ENCODE results near the gene KDSR. TPM values are rescaled to one million over a fixed set of nuclear protein-coding genes. Genes with fewer than 3 reads are reported as not detected.
A peak's percentile ranks its signal among the peaks of the same experiment; 100 is the strongest.

The KDSR gene
- total RNA-seq, 1 donor from 2014 or later = 31.3 TPM

- intact Hi-C loops (cut with micrococcal nuclease) = loop anchor here (10.0 kb wide), 1 partner anchor 311 kb away; no protein-coding TSS in a partner anchor
- TF ChIP-seq, protein P1, sequence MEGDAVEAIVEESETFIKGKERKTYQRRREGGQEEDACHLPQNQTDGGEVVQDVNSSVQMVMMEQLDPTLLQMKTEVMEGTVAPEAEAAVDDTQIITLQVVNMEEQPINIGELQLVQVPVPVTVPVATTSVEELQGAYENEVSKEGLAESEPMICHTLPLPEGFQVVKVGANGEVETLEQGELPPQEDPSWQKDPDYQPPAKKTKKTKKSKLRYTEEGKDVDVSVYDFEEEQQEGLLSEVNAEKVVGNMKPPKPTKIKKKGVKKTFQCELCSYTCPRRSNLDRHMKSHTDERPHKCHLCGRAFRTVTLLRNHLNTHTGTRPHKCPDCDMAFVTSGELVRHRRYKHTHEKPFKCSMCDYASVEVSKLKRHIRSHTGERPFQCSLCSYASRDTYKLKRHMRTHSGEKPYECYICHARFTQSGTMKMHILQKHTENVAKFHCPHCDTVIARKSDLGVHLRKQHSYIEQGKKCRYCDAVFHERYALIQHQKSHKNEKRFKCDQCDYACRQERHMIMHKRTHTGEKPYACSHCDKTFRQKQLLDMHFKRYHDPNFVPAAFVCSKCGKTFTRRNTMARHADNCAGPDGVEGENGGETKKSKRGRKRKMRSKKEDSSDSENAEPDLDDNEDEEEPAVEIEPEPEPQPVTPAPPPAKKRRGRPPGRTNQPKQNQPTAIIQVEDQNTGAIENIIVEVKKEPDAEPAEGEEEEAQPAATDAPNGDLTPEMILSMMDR (IDR thresholded peaks at IDR 0.05; ENCODE audit: borderline replicate concordance) = no peak
- no peak for DNase-seq
Observed at GRCh38 chr18:63326011-63326410, 41.0 kb downstream of the KDSR start.

DNA sequence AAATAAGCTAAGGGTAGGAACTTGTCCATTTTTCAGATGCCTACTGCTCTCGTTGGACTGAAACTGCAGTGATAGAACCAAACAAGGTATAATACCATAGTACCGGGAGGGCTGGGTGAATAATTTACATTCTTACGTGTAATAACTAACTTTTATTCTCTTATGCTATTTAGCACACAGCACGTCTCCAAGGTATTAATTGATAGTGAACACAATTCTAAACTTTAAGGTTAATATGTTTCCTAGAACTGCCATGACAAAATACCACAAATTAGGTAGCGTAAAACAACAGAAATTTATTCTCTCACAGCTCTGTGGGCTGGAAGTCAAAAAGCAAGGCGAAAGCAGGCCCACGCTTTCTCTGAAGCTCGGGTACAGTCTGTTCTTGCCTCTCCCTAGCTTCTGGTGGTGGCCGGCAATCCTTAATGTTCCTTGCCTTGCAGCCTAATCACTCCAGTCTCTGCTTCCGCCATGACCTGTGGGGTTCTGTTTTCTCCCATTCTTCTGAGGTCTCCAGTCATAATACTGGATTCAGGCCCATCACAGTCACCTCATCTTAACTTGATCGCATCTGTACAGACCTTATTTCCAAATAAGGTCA, 41.8 kb downstream of the KDSR start:
- Histone ChIP-seq H3K4me1 (peaks cover 17% of the 10 kb centered on the region), H3K4me3 (no peak overlapping the region), H3K36me3 (peaks cover 2% of the 10 kb centered on the region), H3K27ac (replicated peaks) (no peak overlapping the region), H3K9me3 (replicated peaks) (no peaks in the 10 kb centered on the region), H3K27me3 (ENCODE audit: low read depth) (no peaks in the 10 kb centered on the region)
- intact Hi-C loops (cut with micrococcal nuclease) = loop anchor here (10.0 kb wide), 1 partner anchor 310 kb away; no protein-coding TSS in a partner anchor
- DNase-seq = no peak
- TF ChIP-seq, protein P1 (IDR thresholded peaks at IDR 0.05; ENCODE audit: borderline replicate concordance) = no peak

More at GRCh38 chr18:63326011-63326410, 41.0 kb downstream of the KDSR start:
- no peak overlapping the region for H3K27ac ChIP-seq (replicated peaks)
- no peak overlapping the region for H3K4me3 ChIP-seq
- H3K9me3 ChIP-seq (replicated peaks) = no peaks in the 10 kb centered on the region
- H3K27me3 ChIP-seq (ENCODE audit: low read depth) = no peaks in the 10 kb centered on the region
- peaks cover 13% of the 10 kb centered on the region for H3K4me1 ChIP-seq
- H3K36me3 ChIP-seq = peaks cover 11% of the 10 kb centered on the region

DNA sequence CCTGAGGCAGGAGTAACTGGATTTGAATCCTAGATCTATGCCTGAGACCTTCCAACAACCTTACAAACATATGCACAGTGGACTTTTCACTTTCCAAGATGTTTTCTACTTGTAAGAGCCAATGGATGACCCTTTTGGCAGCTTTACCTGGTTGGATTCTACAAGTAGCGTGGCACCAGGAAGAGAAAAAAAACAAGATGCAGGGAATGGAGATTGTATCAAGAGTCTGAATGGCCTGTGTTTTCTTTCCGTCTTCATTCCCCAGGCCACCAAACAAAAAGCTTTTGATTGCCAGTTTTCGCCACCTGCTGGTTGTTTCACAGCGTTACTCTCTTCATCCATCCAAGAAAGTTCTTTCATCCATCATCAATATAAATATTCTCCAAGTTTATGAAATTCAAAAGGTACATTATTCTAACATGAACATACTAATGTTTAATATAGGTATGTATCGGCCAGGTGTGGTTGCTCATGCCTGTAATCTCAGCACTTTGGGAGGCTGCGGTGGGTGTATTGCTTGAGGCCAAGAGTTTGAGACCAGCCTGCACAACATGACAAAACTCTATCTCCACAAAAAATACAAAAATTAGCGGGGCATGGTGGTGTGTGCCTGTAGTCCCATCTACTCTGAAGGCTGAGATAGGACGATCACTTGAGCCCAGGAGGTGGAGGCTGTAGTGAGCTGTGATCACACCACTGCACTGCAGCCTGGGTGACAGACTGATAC, 43.9 kb downstream of the KDSR start:
- no peaks in the 10 kb centered on the region for H3K36me3 ChIP-seq
- no peak overlapping the region for H3K4me3 ChIP-seq
- H3K27ac ChIP-seq (replicated peaks) = peak overlapping the region; percentile 49
- no peak for DNase-seq
- no peaks in the 10 kb centered on the region for H3K9me3 ChIP-seq (replicated peaks)
- no peaks in the 10 kb centered on the region for H3K27me3 ChIP-seq (ENCODE audit: low read depth)
- H3K4me1 ChIP-seq = peaks cover 33% of the 10 kb centered on the region
- TF ChIP-seq, protein P1 (IDR thresholded peaks at IDR 0.05; ENCODE audit: borderline replicate concordance) = peak; percentile 87
- intact Hi-C loops (cut with micrococcal nuclease) = loop anchor here (5.0 to 10.0 kb wide), 2 partner anchors 191 to 308 kb away; no protein-coding TSS in a partner anchor

DNA sequence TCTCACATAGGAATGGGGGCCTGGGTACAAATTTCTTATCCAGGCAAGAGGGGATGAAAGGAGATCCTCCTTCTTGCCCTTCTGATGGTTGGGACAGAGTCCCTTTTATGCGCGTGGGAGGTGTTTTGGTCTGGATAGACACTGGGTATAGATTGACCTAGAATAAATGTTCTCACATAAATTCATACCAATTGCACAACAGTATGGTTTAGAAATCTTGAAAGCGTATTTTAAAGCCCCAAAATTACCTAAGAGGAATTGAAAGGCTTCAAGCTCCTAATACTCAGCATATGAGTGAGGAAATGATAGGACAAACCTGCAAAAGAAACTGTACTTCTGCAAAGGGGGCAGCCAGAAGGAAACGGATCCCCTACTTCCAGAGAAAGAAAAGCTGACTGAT, 44.8 kb downstream of the KDSR start:
- TF ChIP-seq, protein P1 (IDR thresholded peaks at IDR 0.05; ENCODE audit: borderline replicate concordance) = no peak
- no peak overlapping the region for H3K4me3 ChIP-seq
- peak overlapping the region; percentile 49 for H3K27ac ChIP-seq (replicated peaks)
- H3K9me3 ChIP-seq (replicated peaks) = no peaks in the 10 kb centered on the region
- no peaks in the 10 kb centered on the region for H3K27me3 ChIP-seq (ENCODE audit: low read depth)
- no peaks in the 10 kb centered on the region for H3K36me3 ChIP-seq
- no peak for DNase-seq
- peaks cover 42% of the 10 kb centered on the region for H3K4me1 ChIP-seq
- intact Hi-C loops (cut with micrococcal nuclease) = loop anchor here (5.0 to 10.0 kb wide), 2 partner anchors 190 to 307 kb away; no protein-coding TSS in a partner anchor

DNA sequence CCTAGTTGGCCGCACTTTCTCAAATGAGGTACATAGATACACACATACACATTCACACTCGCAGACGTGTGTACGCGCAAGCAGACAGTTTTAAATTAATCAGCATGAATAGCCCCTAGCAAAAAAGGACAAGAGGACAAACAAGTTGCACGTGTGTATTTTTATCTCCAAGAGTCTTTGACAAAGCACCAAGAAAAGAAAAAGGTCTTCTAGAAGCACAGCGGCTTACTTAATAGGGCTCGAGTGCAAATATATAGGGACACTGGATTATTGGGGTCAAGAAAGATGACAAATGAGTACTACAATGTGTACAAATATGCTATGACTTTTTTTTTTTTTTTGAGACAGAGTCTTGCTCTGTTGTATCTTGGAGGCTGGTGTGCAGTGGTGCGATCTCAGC, 45.7 kb downstream of the KDSR start:
- no peak for DNase-seq
- Histone ChIP-seq H3K4me3 (peak overlapping the region; percentile 73), H3K4me1 (peaks cover 51% of the 10 kb centered on the region), H3K9me3 (replicated peaks) (no peaks in the 10 kb centered on the region), H3K36me3 (no peaks in the 10 kb centered on the region), H3K27me3 (ENCODE audit: low read depth) (no peaks in the 10 kb centered on the region), H3K27ac (replicated peaks) (peak overlapping the region; percentile 85)
- TF ChIP-seq, protein P1 (IDR thresholded peaks at IDR 0.05; ENCODE audit: borderline replicate concordance) = no peak
- intact Hi-C loops (cut with micrococcal nuclease) = loop anchor here (5.0 to 10.0 kb wide), 2 partner anchors 189 to 306 kb away; no protein-coding TSS in a partner anchor

All from left ventricle myocardium inferior (tissue), 1 donor.